GM18519 (cell line): ENCODE data around the gene TOR4A.
A peak's percentile ranks its signal among the peaks of the same experiment; 100 is the strongest.
"Not testable (repeated sequence)": the region's sequence is repeated elsewhere in the genome, so short reads cannot be mapped to it uniquely, and the experiment has no call there.

ENCODE experiments used
- ATAC-seq: cut with Tn5 transposase; IDR thresholded peaks from one replicate; pipeline ENCODE4 v1.9.1; 2021; ENCODE audit warnings: mild to moderate bottlenecking, moderate library complexity; ENCODE audit not compliant: unreplicated experiment, low FRiP score

The TOR4A gene

GRCh38 chr9:137237759-137238726 is 39.5 kb upstream of the TOR4A start:
- ATAC-seq = no peak

DNA sequence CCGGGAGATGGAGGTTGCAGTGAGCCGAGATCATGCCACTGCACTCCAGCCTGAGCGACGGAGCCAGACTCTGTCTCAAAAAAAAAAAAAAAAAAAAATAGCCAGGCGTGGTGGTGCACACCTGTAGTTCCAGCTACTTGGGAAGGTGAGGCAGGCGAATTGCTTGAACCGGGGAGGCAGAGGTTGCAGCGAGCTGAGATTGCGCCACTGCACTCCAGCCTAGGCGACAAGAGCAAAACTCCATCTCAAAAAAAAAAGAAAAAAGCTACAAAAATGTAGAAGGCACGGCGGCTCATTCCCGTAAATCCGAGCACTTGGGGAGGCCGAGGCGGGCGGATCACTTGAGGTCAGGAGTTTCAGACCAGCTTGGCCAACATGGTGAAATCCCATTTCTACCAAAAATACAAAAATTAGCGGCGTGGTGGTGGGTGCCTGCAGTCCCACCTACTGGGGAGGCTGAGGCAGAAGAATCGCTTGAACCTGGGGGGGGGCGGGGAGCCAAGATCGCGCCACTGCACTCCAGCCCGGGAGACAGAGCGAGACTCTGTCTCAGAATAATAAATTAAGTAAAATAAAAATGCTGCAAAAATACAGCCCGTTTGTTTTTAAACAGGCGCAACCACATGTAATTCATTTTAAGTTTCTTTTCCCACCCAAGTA is 37.9 kb upstream of the TOR4A start:
- not testable (repeated sequence) for ATAC-seq

- peak; percentile 12 for ATAC-seq
Measured at GRCh38 chr9:137240318-137240840, 37.1 kb upstream of the TOR4A start.

DNA sequence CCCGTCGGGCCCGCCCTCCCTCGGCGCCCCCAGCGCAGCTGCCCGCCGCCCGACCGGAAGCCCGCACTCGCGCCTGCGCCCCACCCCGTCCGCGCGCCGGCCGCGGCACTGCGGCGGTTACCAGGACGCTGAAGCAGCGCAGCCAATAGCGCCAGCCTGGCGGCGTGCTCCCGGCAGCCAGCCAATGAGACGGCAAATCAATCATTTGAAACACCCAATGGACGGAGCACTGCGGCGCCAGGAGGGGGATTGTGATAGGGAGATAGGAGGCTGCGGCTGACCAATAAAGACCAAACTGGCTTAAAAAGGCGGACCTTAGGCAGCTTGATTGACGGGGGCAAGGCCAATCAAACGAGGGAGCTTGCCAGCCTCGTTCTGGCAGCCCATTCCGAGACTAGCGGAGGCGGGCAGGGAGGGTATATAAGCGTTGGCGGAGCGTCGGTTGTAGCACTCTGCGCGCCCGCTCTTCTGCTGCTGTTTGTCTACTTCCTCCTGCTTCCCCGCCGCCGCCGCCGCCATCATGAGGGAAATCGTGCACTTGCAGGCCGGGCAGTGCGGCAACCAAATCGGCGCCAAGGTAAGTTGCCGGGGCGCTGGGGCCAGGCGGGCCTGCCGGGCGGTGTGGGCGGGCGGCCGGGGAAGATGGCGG is 36.6 kb upstream of the TOR4A start, which contains the start of gene TUBB4B:
Gene TUBB4B, plus strand, starts transcription at position 447 of the 649 bp plus-strand sequence. Its CDS starts 74 bp downstream, at position 521.
- peak; percentile 69 for ATAC-seq

DNA sequence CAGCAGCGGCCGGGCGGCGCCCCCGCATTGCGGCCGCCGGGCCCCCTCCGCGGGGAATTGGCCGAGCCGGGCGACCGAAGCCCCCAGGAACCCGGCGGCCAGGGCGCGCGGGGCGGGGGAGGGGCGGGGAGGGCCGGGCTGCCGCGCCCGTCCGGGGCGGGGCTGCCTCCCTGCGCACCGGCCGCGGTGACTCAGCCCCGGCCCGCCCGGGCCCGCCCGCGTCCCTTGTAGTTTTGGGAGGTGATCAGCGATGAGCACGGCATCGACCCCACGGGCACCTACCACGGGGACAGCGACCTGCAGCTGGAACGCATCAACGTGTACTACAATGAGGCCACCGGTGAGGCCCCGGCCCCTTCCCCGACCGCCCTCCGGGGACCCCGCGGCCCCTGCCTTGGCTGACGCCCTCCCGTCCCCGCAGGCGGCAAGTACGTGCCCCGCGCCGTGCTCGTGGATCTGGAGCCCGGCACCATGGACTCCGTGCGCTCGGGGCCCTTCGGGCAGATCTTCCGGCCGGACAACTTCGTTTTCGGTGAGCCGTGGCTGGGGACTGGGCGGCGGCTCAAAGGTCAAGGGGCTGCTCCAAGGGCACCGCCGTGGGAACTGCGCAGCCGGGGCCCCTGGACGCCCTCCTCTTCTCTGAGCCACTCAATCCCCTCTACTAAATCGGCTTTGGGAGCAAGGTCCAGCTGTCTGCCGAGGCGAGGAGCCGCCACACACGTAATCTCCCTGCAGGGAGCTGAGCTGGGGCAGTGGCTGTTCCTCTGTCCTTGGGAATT is 35.8 kb upstream of the TOR4A start:
- ATAC-seq = no peak

GRCh38 chr9:137242269-137243203 is 35.0 kb upstream of the TOR4A start:
- ATAC-seq = no peak

- not testable (repeated sequence) for ATAC-seq
Measured at GRCh38 chr9:137243266-137243625, 34.3 kb upstream of the TOR4A start.

- ATAC-seq = no peak
Measured at GRCh38 chr9:137243626-137244485, 33.7 kb upstream of the TOR4A start.

DNA sequence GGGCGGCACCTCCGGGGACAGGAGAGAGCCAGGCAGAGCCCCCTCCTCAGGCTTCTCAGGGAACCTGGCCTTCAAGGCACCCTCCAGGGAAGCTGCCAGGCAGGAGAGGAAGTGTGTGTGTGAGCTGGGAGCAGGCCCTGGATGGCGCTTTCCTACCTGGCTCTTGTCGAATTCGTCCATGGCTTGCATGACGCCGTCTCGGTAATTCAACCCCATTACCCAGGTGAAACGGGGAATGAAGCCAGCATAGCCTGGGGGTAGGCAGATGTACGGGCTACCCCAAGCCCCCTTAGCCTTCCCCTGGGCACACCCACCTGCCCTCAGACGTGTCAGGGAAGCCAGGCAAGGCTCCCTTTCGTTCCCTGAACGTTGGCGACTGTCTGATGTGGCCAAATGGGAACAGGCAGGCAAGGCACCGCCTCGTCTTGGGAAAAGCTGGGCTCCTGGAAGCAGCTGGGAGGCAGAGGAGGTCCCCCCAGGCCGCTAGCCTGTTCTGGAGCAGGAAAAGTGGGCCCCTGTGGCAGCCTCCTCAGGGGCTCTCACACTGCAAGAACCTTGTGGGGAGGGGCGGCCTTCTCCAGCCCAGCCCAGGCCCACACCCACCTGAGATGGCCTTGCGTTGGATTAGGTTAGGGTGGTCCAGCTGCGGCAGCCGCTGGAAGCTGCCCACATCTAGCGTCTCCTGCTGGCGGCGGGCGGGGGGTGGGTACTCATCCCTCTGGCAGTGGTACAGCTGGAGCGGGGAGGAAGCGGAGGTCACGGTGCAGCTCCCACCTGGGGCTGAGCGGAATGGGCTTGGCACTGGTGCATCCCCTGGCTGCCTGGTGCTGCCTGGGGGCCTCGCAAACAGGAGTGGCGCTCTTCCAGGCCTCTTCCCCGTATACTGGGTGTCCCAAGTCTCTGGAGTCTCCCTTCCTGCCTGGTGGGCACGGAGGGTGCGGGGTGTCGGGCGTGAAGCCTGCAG is 32.8 kb upstream of the TOR4A start:
- no peak for ATAC-seq

DNA sequence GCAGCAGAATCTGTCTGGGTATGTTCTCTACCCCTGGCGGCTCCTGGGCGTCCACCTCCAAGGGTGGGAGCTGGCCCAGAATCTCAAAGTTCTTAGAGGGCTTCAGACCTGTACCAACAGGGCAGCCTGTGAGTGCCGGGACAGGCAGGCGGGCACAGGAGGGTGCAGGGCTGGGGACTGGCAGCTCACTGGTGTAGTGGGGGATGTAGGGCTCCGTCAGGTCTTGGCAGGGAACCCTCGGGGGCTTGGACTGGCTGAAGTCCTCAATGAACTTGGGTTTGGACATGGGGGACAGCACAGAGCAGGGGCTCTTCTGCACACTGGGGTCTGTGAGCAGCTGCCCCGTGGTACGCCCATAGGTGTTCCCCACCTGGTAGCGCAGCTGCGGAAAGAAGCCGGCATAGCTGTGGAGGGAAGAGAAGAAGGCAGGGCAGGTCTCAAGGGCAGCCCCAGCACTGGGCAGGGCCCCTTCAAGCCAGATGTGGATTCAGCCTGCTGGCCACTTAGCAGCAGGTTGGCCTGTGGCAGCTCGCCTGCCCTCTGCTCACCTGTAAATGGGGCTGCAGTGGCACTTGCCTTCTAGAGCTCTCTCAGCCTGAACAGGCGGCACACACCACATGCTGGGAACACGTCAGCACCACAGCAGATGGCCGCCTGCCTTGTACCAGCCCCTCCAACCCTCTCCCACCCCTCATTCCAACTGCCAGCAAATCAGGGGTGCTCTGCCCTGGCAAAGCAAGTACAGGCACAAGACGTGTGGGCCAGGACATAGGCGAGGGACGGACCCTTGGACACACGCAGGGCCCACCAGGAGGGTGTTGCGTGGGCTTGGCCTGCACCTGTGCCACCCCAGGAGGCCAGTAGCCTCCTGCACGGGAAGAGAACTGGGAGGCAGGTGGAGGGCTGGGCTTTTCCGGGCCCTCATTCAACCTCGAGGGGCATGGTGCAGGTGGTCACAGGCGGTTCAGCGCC is 31.8 kb upstream of the TOR4A start:
- ATAC-seq = no peak

DNA sequence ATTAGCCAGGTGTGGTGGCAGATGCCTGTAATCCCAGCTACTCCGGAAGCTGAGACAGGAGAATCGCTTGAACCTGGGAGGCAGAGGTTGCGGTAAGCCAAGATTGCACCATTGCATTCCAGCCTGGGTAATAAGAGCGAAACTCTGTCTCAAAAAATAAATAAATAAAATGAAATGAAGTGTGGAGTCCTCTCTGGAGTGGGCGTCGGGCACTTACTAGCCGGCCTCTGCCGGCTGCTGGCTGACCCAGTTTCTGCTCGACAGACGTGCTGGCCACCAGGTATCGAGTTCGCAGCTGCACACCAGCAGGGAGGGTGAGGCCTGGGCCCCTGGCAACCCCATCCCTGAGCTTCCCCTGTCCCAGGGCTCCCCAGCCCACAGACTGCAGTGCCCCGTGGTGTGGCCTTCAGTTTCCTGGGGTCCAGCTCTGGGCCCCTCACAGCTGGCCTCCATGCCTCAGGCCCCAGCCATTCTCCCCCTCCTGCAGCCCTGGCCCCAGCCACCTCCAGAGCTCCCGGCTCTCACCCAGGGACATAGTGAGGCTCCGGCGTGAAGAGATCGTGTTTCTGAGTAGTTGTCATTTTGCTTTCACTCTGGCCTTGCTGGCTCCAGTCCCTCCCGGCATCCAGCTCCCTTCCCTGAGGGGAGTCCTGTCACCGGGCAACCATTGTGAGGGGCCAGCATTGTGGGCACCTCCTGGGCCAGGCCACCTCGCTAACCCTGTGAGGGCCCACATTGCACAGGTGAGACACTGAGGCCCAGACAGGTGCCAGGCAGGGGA is 30.2 kb upstream of the TOR4A start:
- no peak for ATAC-seq

DNA sequence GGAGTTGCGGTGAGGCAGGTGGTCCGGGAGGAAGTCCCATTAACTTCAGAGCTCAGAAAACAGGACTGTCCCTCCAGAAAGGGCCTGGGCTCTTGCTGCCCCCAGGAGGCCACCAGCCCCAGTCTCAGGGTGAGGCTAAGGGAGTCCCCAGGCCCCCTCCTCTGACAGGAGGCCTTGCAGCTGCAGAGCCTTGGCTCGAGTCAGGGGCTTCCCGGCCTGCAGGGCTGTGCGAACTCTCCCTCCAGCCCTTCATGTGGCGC is 29.7 kb upstream of the TOR4A start:
- no peak for ATAC-seq

- ATAC-seq = no peak
Measured at GRCh38 chr9:137250329-137251193, 27.0 kb upstream of the TOR4A start.

DNA sequence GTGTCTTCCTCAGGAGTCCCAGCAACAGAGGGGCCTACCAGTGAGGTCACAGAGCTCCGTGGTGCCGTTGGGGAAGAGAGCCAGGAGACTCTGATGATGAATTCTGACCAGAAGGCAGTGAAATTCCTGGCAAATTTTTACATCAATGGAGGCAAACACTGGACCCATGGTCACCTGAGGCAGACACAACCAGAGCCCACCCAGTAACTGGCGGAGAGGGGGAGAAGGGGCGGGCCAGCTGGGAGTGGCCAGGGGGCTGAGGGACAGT is 26.4 kb upstream of the TOR4A start, which contains the start of gene STPG3:
Gene STPG3, plus strand, starts transcription at position 93 of the 268 bp plus-strand sequence. Its CDS starts 1 bp downstream, at position 94.
- ATAC-seq = no peak
